ENCODE results near the gene CAMTA2.
"Not testable (repeated sequence)": the region's sequence is repeated elsewhere in the genome, so short reads cannot be mapped to it uniquely, and the experiment has no call there.

CAMTA2 gene

GRCh38 chr17:4928881-4929280, 58.6 kb downstream of the CAMTA2 start:
- no peak for DNase-seq (ENCODE audit: low read depth)

DNA sequence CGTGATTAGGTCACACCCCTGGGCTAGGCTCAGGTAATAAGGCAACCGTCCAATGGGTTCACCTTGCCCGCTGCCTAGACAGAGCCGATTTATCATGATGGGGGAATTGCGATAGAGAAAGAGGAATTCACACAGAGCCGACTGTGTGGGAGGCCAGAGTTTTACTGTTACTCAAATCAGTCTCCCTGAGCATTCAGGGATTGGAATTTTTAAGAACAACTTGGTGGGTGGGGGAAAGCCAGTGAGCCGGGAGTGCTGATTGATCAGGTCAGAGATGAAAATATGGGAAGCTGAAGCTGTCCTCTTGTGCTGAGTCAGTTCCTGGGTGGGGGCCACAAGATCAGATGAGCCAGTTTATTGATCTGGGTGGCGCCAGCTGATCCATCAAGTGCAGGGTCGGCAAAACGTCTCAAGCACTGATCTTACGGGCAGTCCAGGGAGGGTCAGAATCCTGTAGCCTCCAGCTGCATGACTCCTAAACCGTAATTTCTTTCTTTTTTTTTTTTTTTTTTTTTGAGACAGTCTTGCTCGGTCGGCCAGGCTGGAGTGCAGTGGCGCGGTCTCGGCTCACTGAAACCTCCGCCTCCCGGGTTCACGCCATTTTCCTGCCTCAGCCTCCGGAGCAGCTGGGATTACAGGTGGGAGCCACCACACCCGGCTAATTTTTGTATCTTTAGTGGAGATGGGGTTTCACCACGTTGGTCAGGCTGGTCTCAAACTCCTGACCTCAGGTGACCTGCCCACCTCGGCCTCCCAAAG, 60.7 kb downstream of the CAMTA2 start:
- DNase-seq (ENCODE audit: low read depth): not testable (repeated sequence)

- DNase-seq (ENCODE audit: low read depth): no peak
Observed at GRCh38 chr17:4921320-4921719, 66.2 kb downstream of the CAMTA2 start.

DNA sequence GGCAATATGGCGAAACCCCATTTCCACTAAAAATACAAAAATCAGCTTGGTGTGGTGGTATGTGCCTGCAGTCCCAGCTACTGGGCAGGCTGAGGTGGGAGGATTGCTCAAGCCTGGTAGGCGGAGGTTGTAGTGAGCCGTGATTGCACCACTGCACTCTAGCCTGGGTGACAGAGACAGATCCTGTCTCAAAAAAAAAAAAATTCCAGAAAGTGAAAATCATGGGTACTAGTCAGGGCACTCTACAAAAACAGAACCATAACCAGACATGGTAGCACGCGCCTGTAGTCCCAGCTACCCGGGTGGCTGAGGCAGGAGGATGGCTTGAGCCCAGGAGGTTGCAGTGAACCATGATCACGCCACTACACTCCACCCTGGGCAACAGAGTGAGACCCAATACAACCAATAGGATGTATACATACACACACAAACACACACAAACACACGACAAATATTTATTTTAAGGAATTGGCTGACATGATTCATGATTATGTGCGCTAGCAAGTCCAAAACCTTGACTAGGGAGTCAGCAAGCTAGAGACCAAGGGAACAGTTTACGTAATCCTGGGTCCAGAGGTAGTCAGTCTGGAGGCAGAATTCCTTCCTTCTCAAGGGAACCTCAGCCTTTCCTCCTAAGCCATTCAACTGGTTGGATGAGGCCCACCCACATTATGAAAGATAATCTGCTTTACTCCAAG, 67.0 kb downstream of the CAMTA2 start:
- DNase-seq (ENCODE audit: low read depth): peak; percentile 59

DNA sequence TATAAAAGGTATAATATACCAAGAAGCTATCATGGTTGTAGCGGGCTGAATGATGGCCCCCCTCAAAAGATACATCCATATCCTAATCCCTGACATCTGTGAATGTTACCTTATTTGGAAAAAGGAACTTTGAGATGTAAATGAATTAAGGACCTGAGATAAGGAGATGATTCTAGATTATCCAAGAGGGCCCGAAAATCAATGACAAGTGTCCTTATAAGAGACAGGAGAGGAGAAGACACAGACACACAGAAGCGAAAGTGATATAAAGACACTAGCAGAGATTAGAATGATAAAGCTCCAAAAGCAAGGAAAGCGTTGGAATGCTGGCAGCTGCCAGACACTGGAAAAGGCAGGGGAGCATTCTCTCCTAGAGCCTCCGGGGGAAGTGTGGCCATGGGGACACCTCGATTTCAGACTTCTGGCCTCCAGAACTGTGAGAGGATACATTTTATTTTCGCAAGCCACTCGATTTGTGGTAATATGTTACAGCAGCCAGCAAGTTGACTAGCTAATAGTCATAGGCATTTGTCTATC, 67.9 kb downstream of the CAMTA2 start:
- DNase-seq (ENCODE audit: low read depth): no peak
